ENCODE data around the gene CDK4. TPM values are rescaled to one million over a fixed set of nuclear protein-coding genes. Genes with fewer than 3 reads are reported as not detected.
"Not testable (repeated sequence)": the region's sequence is repeated elsewhere in the genome, so short reads cannot be mapped to it uniquely, and the experiment has no call there.

CDK4 gene
- total RNA-seq, 1 donor from 2014 or later, result 257 TPM

DNA sequence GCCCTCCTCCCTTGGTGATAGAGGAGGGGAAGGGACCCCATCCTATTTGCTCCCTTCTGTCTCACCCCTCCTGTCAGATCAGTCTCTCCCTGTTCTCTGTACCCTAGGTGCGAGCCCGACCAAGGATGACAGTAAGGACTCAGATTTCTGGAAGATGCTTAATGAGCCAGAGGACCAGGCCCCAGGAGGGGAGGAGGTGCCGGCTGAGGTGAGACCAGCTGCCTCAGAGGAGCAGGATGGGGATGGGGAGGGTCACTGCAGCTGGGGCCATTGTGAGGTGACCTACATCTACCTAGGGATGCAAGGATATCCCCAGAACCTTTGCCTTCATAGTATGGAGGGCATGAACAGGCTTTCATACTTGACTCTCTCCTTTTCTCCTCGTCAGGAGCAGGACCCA is 35.8 kb downstream of the CDK4 start:
- Histone ChIP-seq H3K27me3 (ENCODE audit: control insufficient read depth, insufficient read depth, low read length) (no peaks in the 10 kb centered on the region), H3K4me3 (ENCODE audit: low read depth, low read length) (no peak overlapping the region), H3K36me3 (ENCODE audit: control insufficient read depth, insufficient read depth, low read length) (peaks cover 2% of the 10 kb centered on the region)
- DNase-seq (ENCODE audit: low read depth), result no peak
- TF ChIP-seq, protein P1, sequence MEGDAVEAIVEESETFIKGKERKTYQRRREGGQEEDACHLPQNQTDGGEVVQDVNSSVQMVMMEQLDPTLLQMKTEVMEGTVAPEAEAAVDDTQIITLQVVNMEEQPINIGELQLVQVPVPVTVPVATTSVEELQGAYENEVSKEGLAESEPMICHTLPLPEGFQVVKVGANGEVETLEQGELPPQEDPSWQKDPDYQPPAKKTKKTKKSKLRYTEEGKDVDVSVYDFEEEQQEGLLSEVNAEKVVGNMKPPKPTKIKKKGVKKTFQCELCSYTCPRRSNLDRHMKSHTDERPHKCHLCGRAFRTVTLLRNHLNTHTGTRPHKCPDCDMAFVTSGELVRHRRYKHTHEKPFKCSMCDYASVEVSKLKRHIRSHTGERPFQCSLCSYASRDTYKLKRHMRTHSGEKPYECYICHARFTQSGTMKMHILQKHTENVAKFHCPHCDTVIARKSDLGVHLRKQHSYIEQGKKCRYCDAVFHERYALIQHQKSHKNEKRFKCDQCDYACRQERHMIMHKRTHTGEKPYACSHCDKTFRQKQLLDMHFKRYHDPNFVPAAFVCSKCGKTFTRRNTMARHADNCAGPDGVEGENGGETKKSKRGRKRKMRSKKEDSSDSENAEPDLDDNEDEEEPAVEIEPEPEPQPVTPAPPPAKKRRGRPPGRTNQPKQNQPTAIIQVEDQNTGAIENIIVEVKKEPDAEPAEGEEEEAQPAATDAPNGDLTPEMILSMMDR (IDR thresholded peaks at IDR 0.05; ENCODE audit: insufficient read depth, low read length, poor library complexity, severe bottlenecking), result no peak

DNA sequence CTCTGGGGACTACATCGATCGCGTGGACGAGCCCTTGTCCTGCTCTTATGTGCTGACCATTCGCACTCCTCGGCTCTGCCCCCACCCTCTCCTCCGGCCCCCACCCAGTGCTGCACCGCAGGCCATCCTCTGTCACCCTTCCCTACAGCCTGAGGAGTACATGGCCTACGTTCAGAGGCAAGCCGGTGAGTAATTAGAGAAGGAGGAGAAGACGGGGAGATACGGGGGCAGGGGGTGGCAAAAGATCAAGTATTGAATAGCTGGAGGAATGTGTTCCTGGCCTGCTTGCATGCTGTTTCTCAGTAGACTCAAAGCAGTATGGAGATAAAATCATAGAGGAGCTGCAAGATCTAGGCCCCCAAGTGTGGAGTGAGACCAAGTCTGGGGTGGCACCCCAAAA is 36.3 kb downstream of the CDK4 start:
- TF ChIP-seq, protein P1 (IDR thresholded peaks at IDR 0.05; ENCODE audit: insufficient read depth, low read length, poor library complexity, severe bottlenecking), result no peak
- Histone ChIP-seq H3K4me3 (ENCODE audit: low read depth, low read length) (no peak overlapping the region), H3K36me3 (ENCODE audit: control insufficient read depth, insufficient read depth, low read length) (peaks cover 2% of the 10 kb centered on the region), H3K27me3 (ENCODE audit: control insufficient read depth, insufficient read depth, low read length) (no peaks in the 10 kb centered on the region)
- DNase-seq (ENCODE audit: low read depth), result no peak

DNA sequence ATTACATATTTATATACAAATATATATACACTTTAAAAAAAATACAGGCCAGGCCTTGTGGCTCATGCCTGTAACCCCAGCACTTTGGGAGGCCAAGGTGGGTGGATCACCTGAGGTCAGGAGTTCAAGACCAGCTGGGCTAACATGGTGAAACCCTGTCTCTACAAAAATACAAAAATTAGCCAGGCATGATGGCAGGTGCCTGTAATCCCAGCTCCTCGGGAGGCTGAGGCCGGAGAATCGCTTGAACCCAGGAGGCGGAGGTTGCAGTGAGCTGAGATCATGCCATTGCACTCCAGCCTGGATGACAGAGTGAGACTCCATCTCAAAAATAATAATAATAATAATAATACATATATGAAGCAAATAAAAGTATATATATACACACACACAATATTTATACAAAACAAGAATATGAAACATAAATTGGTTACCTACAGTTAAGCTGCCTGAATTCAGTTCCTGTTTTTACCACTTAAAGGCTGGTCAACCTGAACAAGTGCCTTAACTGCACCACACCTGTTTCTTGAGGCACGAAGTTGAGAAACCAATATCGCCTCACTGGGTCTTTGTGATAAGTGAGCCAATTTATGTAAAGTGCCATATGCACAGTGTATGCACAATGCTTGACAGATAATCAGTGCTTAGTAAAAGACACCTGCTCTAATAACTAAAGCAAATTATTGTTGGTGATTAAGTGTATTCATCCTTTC is 36.9 kb downstream of the CDK4 start:
- H3K36me3 ChIP-seq (ENCODE audit: control insufficient read depth, insufficient read depth, low read length); H3K27me3 ChIP-seq (ENCODE audit: control insufficient read depth, insufficient read depth, low read length); H3K4me3 ChIP-seq (ENCODE audit: low read depth, low read length); DNase-seq (ENCODE audit: low read depth): not testable (repeated sequence)

DNA sequence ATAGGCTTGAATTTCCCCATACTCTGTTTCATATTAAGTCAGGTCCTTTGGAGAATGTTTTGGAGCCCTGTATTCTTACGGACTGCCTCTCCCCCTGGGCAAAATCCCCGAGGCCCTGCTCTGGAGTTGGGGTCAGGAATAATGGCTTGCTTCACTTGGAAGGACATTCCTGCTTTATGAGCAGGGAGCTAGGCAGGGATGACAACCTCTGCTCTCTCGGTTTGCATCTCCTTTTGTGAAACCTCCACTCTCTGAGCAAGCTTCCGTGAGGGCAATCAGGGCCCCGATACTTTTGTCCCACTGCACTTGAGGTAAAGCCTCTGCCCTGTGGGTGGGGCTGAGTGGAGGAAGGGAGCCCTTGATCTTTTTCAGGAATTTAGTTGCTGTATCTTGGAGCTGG is 38.9 kb downstream of the CDK4 start:
- no peaks in the 10 kb centered on the region for H3K36me3 ChIP-seq (ENCODE audit: control insufficient read depth, insufficient read depth, low read length)
- H3K4me3 ChIP-seq (ENCODE audit: low read depth, low read length), result no peak overlapping the region
- no peak for DNase-seq (ENCODE audit: low read depth)
- H3K27me3 ChIP-seq (ENCODE audit: control insufficient read depth, insufficient read depth, low read length), result no peaks in the 10 kb centered on the region
- TF ChIP-seq, protein P1 (IDR thresholded peaks at IDR 0.05; ENCODE audit: insufficient read depth, low read length, poor library complexity, severe bottlenecking), result no peak

DNA sequence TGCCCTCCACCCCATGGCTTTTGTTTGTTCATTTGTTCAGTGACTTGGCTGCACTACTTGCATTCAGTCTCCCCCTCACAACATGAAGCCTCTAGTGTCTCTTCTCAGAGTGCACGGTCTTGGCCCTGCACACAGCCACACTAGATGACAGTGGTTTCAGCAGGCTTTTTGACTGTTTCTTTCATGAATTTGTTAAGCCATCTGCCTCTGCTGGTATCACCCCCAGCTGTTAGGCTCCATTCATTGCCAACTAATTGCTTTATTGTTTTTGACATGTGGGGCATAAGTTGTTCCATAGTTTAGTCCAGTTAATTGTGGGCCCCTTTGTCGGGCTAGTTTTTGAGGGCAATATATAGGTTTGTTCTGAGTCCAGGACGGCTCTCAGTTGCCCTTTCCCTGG is 39.4 kb downstream of the CDK4 start:
- H3K36me3 ChIP-seq (ENCODE audit: control insufficient read depth, insufficient read depth, low read length), result no peaks in the 10 kb centered on the region
- TF ChIP-seq, protein P1 (IDR thresholded peaks at IDR 0.05; ENCODE audit: insufficient read depth, low read length, poor library complexity, severe bottlenecking), result no peak
- H3K4me3 ChIP-seq (ENCODE audit: low read depth, low read length), result no peak overlapping the region
- no peaks in the 10 kb centered on the region for H3K27me3 ChIP-seq (ENCODE audit: control insufficient read depth, insufficient read depth, low read length)
- no peak for DNase-seq (ENCODE audit: low read depth)

DNA sequence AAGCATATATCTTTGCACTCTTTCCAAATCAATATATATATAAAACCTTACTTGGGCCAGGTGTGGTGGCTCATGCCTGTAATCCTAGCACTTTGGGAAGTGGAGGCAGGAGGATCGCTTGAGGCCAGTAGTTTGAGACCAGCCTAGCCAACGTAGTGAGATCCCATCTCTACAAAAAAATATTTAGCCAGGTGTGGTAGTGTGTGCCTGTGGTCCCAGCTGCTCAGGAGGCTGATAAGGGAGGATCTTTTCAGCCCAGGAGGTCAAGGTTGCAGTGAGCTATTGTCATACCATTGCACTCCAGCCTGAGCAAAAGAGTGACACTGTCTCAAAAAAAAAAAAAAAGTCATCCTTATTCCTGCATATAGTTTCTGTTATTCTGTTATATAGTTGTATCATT is 43.8 kb downstream of the CDK4 start:
- TF ChIP-seq, protein P1 (IDR thresholded peaks at IDR 0.05; ENCODE audit: insufficient read depth, low read length, poor library complexity, severe bottlenecking), result no peak
- Histone ChIP-seq H3K4me3 (ENCODE audit: low read depth, low read length) (no peak overlapping the region), H3K36me3 (ENCODE audit: control insufficient read depth, insufficient read depth, low read length) (no peaks in the 10 kb centered on the region), H3K27me3 (ENCODE audit: control insufficient read depth, insufficient read depth, low read length) (no peaks in the 10 kb centered on the region)
- DNase-seq (ENCODE audit: low read depth), result no peak

Measured in kidney epithelial cell (primary cell).